Mucosa of stomach (tissue), 1 donor: ENCODE results near the gene DCAF5.
"Not testable (repeated sequence)": the region's sequence is repeated elsewhere in the genome, so short reads cannot be mapped to it uniquely, and the experiment has no call there.

Experiments
- H3K27me3 ChIP-seq: one replicate; pipeline ENCODE4 v1.7.0; 2013; ENCODE audit warnings: mild to moderate bottlenecking, low read length; ENCODE audit not compliant: control insufficient read depth, insufficient read depth
- H3K36me3 ChIP-seq: one replicate; pipeline ENCODE4 v1.7.0; 2013; ENCODE audit warnings: low read length; ENCODE audit not compliant: control insufficient read depth, insufficient read depth
- H3K4me1 ChIP-seq: one replicate; pipeline ENCODE4 v1.7.0; 2013; ENCODE audit warnings: mild to moderate bottlenecking, low read length; ENCODE audit not compliant: control insufficient read depth, insufficient read depth
- H3K4me3 ChIP-seq: one replicate; pipeline ENCODE4 v1.7.0; 2013; ENCODE audit warnings: low read length
- H3K9ac ChIP-seq: one replicate; pipeline ENCODE4 v1.7.0; 2013; ENCODE audit warnings: mild to moderate bottlenecking, low read length, moderate library complexity
- H3K9me3 ChIP-seq: one replicate; pipeline ENCODE4 v1.7.0; 2013; ENCODE audit warnings: mild to moderate bottlenecking, low read length, moderate library complexity; ENCODE audit not compliant: control insufficient read depth
- donor health status: Pancreatic carcinoma.

The DCAF5 gene

GRCh38 chr14:69152902-69153151, at the start of gene DCAF5:
DCAF5 (minus strand) TSS chr14:69153119; CDS start chr14:69152978, 141 bp downstream.
- peaks cover 6% of the 10 kb centered on the region for H3K36me3 ChIP-seq
- H3K4me3 ChIP-seq = peak within 1 kb of the TSS; percentile 89
- peaks cover 3% of the 10 kb centered on the region for H3K27me3 ChIP-seq
- H3K9me3 ChIP-seq = no peaks in the 10 kb centered on the region
- H3K4me1 ChIP-seq = peaks cover 21% of the 10 kb centered on the region
- H3K9ac ChIP-seq = peak within 1 kb of the TSS; percentile 97

GRCh38 chr14:69199786-69200185, 46.9 kb upstream of the DCAF5 start:
- no peaks in the 10 kb centered on the region for H3K27me3 ChIP-seq
- no peaks in the 10 kb centered on the region for H3K36me3 ChIP-seq
- no peaks in the 10 kb centered on the region for H3K9me3 ChIP-seq

GRCh38 chr14:69193721-69194120, 40.8 kb upstream of the DCAF5 start:
- H3K4me3 ChIP-seq = no peak overlapping the region
- H3K36me3 ChIP-seq = no peaks in the 10 kb centered on the region
- no peaks in the 10 kb centered on the region for H3K4me1 ChIP-seq
- no peaks in the 10 kb centered on the region for H3K27me3 ChIP-seq
- H3K9ac ChIP-seq = no peak overlapping the region
- H3K9me3 ChIP-seq = no peaks in the 10 kb centered on the region

More at GRCh38 chr14:69199786-69200185, 46.9 kb upstream of the DCAF5 start:
- H3K9ac ChIP-seq = no peak overlapping the region
- no peak overlapping the region for H3K4me3 ChIP-seq
- H3K4me1 ChIP-seq = no peaks in the 10 kb centered on the region

GRCh38 chr14:69191340-69192111, 38.6 kb upstream of the DCAF5 start, which contains the start of gene EXD2:
EXD2 (plus strand) TSS chr14:69191498; CDS start chr14:69209471, 17,973 bp downstream.
- Histone ChIP-seq H3K36me3 (no peaks in the 10 kb centered on the region), H3K4me1 (no peaks in the 10 kb centered on the region), H3K4me3 (peak within 1 kb of the TSS; percentile 73), H3K9me3 (no peaks in the 10 kb centered on the region), H3K27me3 (no peaks in the 10 kb centered on the region), H3K9ac (peak within 1 kb of the TSS; percentile 84)

- H3K9ac ChIP-seq = no peak overlapping the region
- no peaks in the 10 kb centered on the region for H3K4me1 ChIP-seq
- H3K4me3 ChIP-seq = no peak overlapping the region
- no peaks in the 10 kb centered on the region for H3K27me3 ChIP-seq
- no peaks in the 10 kb centered on the region for H3K36me3 ChIP-seq
- no peaks in the 10 kb centered on the region for H3K9me3 ChIP-seq
Measured at GRCh38 chr14:69190191-69190590, 37.3 kb upstream of the DCAF5 start.

- no peaks in the 10 kb centered on the region for H3K4me1 ChIP-seq
- no peaks in the 10 kb centered on the region for H3K36me3 ChIP-seq
Measured at GRCh38 chr14:69183735-69184134, 30.8 kb upstream of the DCAF5 start.

GRCh38 chr14:69182580-69182979, 29.7 kb upstream of the DCAF5 start:
- H3K4me1 ChIP-seq, H3K36me3 ChIP-seq, H3K27me3 ChIP-seq, H3K9me3 ChIP-seq, H3K9ac ChIP-seq, H3K4me3 ChIP-seq: not testable (repeated sequence)

More at GRCh38 chr14:69183735-69184134, 30.8 kb upstream of the DCAF5 start:
- Histone ChIP-seq H3K9me3 (no peaks in the 10 kb centered on the region), H3K27me3 (no peaks in the 10 kb centered on the region), H3K9ac (no peak overlapping the region), H3K4me3 (no peak overlapping the region)

GRCh38 chr14:69181491-69181890, 28.6 kb upstream of the DCAF5 start:
- no peaks in the 10 kb centered on the region for H3K4me1 ChIP-seq
- no peaks in the 10 kb centered on the region for H3K36me3 ChIP-seq
- H3K27me3 ChIP-seq = no peaks in the 10 kb centered on the region
- no peaks in the 10 kb centered on the region for H3K9me3 ChIP-seq
- H3K4me3 ChIP-seq = no peak overlapping the region
- no peak overlapping the region for H3K9ac ChIP-seq

GRCh38 chr14:69175130-69175529, 22.2 kb upstream of the DCAF5 start:
- Histone ChIP-seq H3K9ac (no peak overlapping the region), H3K27me3 (no peaks in the 10 kb centered on the region)

GRCh38 chr14:69171569-69171968, 18.6 kb upstream of the DCAF5 start:
- Histone ChIP-seq H3K9ac (no peak overlapping the region), H3K4me1 (no peaks in the 10 kb centered on the region), H3K9me3 (no peaks in the 10 kb centered on the region), H3K4me3 (no peak overlapping the region), H3K27me3 (no peaks in the 10 kb centered on the region), H3K36me3 (no peaks in the 10 kb centered on the region)

More at GRCh38 chr14:69175130-69175529, 22.2 kb upstream of the DCAF5 start:
- no peaks in the 10 kb centered on the region for H3K9me3 ChIP-seq
- no peaks in the 10 kb centered on the region for H3K36me3 ChIP-seq
- H3K4me3 ChIP-seq = no peak overlapping the region
- no peaks in the 10 kb centered on the region for H3K4me1 ChIP-seq

- no peaks in the 10 kb centered on the region for H3K4me1 ChIP-seq
- no peak overlapping the region for H3K4me3 ChIP-seq
- no peaks in the 10 kb centered on the region for H3K27me3 ChIP-seq
- H3K36me3 ChIP-seq = no peaks in the 10 kb centered on the region
- no peak overlapping the region for H3K9ac ChIP-seq
- H3K9me3 ChIP-seq = no peaks in the 10 kb centered on the region
Measured at GRCh38 chr14:69170839-69171238, 17.9 kb upstream of the DCAF5 start.

- H3K27me3 ChIP-seq, H3K36me3 ChIP-seq, H3K9ac ChIP-seq, H3K4me1 ChIP-seq, H3K4me3 ChIP-seq, H3K9me3 ChIP-seq: not testable (repeated sequence)
Measured at GRCh38 chr14:69165787-69166186, 12.9 kb upstream of the DCAF5 start.

- no peaks in the 10 kb centered on the region for H3K36me3 ChIP-seq
- no peak overlapping the region for H3K4me3 ChIP-seq
- H3K27me3 ChIP-seq = no peaks in the 10 kb centered on the region
Measured at GRCh38 chr14:69161590-69161989, 8.7 kb upstream of the DCAF5 start.

More at GRCh38 chr14:69161590-69161989, 8.7 kb upstream of the DCAF5 start:
- Histone ChIP-seq H3K9me3 (peaks cover 4% of the 10 kb centered on the region), H3K4me1 (no peaks in the 10 kb centered on the region), H3K9ac (no peak overlapping the region)
